Effector CD4-positive, alpha-beta T cell (primary cell): ENCODE measurements around the gene CTNNA2.

Experiments used
- DNase-seq: peaks from one replicate; pipeline ENCODE4 v3.0.0-alpha.2; 2020

The CTNNA2 gene

GRCh38 chr2:80363330-80363729 lies 850.5 kb downstream of the CTNNA2 start:
- DNase-seq = no peak

DNA sequence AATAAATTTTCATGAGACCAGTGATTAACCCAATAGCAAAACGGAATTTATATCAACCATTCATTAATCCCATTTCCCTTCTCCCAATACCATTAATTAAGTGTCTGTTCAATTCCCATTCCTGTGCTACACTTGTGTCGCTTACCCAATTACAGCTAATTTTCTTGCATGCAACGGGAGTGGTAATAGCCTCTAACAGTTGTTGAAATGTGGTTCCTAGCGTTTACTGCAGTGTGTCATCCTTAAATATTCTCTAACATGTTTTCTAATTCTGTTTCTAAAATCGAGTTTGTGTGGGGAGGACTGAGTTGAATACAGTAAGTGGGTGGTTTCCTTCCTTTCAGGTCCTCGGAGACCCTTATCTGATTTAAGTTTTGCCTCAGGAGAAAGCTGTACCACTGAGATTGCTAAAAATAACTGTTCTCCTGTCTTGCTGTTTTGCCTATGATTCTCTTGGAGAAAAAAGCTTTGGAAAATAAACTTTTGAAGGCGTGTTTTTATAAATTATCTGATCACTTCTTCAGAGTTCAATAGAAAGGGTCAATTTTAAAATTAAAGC lies 851.0 kb downstream of the CTNNA2 start:
- DNase-seq = no peak

DNA sequence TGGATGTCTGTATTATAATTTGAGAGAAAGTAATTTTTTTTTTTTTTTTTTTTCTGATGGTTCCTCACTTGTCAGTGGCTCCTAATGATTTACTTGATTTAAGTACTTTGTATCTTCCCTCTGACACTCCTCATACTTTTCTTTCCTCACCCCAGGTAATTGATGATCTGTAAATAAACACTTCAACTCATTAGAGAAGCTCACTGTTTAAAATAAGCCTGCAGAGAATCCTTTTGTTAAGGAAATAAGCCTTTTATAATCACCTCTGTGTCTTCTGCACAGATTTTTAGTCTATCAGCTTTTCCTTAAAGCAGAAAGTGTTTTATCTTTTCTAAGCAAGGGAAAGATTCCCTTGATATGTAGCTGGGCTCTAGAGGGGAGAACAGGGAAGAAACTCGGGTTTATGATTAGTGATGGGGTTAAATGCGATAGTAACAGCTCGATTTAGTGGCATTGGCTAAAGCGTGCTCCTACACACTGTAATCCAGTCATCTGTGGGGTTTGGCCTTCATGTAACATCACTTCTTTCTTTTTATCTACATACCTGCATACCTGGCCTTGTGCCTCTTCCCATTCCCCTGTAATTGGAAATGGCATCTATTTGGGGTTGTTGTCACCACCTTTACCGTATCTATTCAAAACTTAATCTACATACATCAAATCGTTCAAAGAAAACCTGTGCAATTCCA lies 851.8 kb downstream of the CTNNA2 start:
- DNase-seq = no peak

DNA sequence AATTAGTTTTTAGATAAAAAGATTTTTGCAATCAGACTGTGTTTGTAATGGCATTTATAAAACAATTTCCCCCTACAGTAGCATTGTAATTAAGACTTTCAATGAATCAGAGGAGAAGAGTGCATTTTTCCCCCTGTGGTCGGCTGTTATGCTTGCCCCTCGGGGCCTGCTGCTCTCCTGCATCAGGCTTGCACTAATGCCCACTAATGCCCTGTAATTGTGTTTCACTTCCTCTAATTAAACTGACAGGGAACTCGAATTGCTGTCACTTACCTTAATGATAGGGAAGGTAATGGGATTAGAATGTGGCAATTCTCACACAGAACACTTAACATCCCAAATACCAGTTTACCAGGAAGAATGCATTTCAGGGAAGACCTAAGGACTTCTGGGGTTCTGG lies 852.9 kb downstream of the CTNNA2 start:
- DNase-seq = no peak

GRCh38 chr2:80370375-80371009 lies 857.6 kb downstream of the CTNNA2 start:
- no peak for DNase-seq

- no peak for DNase-seq
These were observed 861.3 kb downstream of the CTNNA2 start for GRCh38 chr2:80374105-80374504.

DNA sequence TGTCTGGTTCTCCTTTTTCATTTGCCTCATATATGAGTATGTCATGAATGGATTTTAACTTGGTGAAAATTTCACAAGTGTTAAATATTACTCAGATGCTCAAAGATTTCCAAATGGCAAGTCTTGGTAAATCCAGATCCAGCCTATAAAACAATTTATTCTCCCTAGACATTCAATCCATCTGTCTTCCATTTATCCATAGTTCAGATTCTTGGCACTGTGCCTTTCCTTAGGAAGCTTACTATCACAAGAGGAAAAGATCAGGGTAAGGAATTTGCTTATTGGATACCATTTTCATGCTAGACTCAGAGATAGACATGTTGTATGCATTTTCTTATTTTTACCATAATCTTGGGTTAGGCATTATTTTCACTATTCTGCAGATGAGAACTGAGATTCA lies 864.2 kb downstream of the CTNNA2 start:
- DNase-seq = no peak

DNA sequence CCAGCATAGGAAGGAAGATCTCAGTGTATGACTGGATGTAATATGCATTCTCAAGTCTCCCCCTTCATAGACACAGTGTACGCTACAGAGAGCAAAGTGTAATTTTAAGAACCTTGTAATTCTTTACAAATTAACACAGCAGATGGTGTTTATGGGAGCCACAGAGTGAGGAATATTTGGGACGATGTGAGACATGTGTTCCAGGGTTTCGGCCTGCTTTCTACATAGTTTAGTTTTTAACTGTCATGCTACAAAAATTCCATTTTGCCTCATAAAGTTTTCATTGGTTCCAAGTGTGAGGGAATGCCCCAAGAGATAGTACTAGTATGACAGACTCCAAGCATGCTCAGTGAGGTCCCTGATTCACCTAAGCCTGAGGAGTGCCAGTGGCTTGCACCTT lies 867.9 kb downstream of the CTNNA2 start:
- DNase-seq = no peak

DNA sequence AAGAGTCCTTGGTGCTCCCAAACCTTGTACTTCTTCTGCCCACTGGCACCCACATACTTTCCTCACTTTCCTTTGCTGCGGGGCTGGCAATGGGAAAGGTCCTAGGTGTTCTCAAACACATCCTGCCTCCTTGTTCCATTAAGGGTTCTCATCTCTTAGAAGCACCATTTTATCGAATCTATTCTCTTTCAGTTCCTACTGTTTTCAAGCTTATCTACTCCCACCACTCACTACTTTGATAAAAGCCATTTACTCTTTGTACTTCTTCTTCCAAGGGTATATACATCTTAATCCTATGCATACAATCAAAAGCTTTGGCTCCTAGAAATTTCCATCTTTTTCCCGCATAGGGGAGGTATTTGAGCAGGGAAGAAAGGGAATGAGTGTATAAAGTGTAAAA lies 868.8 kb downstream of the CTNNA2 start:
- DNase-seq = no peak

- no peak for DNase-seq
These were observed 879.6 kb downstream of the CTNNA2 start for GRCh38 chr2:80392441-80392840.

GRCh38 chr2:80393991-80394390 lies 881.1 kb downstream of the CTNNA2 start:
- DNase-seq = no peak

DNA sequence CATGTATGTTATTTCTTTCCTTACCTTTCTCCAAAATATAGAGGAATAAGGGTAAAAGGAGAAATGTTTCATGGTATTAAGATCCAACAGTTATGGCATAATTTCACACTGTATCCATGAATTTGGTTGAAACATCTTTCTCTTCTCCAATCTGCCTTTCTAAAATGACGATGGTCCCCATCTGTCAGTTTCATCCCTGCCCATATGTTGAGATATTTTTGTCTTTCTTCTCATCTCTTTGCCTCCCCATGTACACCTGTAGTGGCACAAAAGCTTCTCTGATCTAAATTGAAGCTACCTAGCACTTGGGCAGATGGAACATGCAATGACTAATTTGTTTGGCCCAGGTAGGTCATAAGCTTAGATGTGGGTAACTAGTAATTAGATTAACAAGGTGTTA lies 882.4 kb downstream of the CTNNA2 start:
- no peak for DNase-seq

DNA sequence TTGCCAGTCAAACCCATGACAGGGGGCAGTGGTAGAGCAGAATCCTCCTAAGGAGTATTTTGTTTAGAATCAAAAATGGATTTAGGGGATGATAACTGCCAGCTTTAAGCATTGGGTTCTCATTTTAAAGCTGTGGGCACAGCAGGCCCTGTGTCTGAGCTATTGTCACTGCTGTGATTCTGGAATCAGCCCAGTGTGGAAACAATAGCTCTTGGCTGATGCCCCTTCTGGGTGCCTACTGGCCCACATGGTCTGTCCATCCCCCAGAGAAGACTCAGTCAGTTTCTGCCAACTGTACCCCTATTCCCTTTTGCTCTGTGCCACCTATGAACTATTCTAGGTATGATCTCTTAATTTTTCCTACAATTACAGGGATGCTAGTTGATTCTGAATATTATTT lies 883.4 kb downstream of the CTNNA2 start:
- no peak for DNase-seq

DNA sequence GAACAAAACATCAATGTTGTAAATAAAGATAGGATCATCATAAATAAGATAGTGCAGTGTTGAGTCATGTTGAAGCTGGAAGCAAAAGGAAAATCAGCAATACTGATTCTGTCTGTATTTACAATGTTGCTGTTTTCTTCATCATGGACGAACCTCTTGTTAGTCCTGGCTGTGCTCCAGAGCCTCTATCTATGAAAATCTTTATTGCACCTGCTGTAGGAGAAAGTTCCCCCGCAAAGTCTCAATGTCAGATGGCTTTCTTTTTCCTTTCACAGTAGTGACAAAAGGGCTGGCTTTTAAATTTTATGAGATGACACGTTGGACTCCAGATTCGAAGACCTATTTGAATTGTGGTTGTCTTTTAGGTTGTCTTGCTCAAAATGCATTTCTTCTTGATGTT lies 890.2 kb downstream of the CTNNA2 start:
- no peak for DNase-seq

GRCh38 chr2:80407377-80407776 lies 894.5 kb downstream of the CTNNA2 start:
- no peak for DNase-seq

- no peak for DNase-seq
These were observed 897.5 kb downstream of the CTNNA2 start for GRCh38 chr2:80410346-80410745.

- no peak for DNase-seq
These were observed 900.3 kb downstream of the CTNNA2 start for GRCh38 chr2:80413136-80413535.

GRCh38 chr2:80417737-80418136 lies 904.9 kb downstream of the CTNNA2 start:
- DNase-seq = no peak

GRCh38 chr2:80420530-80421208 lies 907.8 kb downstream of the CTNNA2 start:
- DNase-seq = no peak

DNA sequence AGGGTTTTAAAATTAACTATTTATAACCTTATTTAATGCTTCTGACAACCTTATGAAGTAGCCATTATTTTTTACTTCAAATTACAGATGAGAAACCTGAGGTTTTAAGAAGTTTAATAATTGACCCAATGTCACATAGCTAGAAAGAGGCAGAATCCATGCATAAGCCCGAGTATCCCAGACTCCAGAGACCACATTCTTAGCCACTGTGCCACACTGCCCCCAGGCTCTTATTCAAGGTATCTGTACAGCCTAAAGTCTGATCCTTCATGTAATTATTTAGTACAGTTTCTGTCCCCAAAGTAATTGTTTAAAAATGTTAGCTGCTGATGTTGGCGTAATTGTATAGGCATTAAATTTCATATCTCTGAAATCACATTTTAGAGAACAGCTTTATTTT lies 916.4 kb downstream of the CTNNA2 start:
- DNase-seq = no peak

- no peak for DNase-seq
These were observed 925.1 kb downstream of the CTNNA2 start for GRCh38 chr2:80437959-80438358.

GRCh38 chr2:80438686-80439085 lies 925.8 kb downstream of the CTNNA2 start:
- DNase-seq = no peak

GRCh38 chr2:80454628-80455027 lies 941.8 kb downstream of the CTNNA2 start:
- no peak for DNase-seq

GRCh38 chr2:80459028-80459427 lies 946.2 kb downstream of the CTNNA2 start:
- DNase-seq = no peak
